ENCODE measurements around the gene FAM83G. TPM values are rescaled to one million over a fixed set of nuclear protein-coding genes. Genes with fewer than 3 reads are reported as not detected.
"Not testable (repeated sequence)": the region's sequence is repeated elsewhere in the genome, so short reads cannot be mapped to it uniquely, and the experiment has no call there.

FAM83G gene
- total RNA-seq, 4 donors from 2014 or later, result 11.9 to 21.3 (median 13.9) TPM

GRCh38 chr17:19037547-19037946 lies 33.0 kb upstream of the FAM83G start:
- no CpG with 5 or more reads among the region's 6 CpGs for WGBS, 2 donors
- H3K36me3 ChIP-seq; H3K9me3 ChIP-seq; DNase-seq; H3K27ac ChIP-seq; H3K4me1 ChIP-seq; H3K27me3 ChIP-seq; intact Hi-C loops (cut with DNase I); H3K4me3 ChIP-seq (replicated peaks in 1 of 3): not testable (repeated sequence)

GRCh38 chr17:19036186-19036585 lies 31.6 kb upstream of the FAM83G start:
- H3K4me1 ChIP-seq; intact Hi-C loops (cut with DNase I); H3K9me3 ChIP-seq; H3K27ac ChIP-seq; DNase-seq; H3K4me3 ChIP-seq (replicated peaks in 1 of 3); H3K36me3 ChIP-seq; H3K27me3 ChIP-seq: not testable (repeated sequence)
- WGBS, 2 donors, result no CpG with 5 or more reads among the region's 6 CpGs

- H3K36me3 ChIP-seq; H3K4me1 ChIP-seq; H3K9me3 ChIP-seq; H3K27me3 ChIP-seq; DNase-seq; intact Hi-C loops (cut with DNase I); H3K4me3 ChIP-seq (replicated peaks in 1 of 3); H3K27ac ChIP-seq: not testable (repeated sequence)
- no CpG with 5 or more reads among the region's 24 CpGs for WGBS, 2 donors
These were observed 27.9 kb upstream of the FAM83G start for GRCh38 chr17:19032377-19032988.

GRCh38 chr17:19031729-19032128 lies 27.2 kb upstream of the FAM83G start:
- H3K9me3 ChIP-seq; H3K4me3 ChIP-seq (replicated peaks in 1 of 3); intact Hi-C loops (cut with DNase I); H3K36me3 ChIP-seq; H3K27ac ChIP-seq; H3K4me1 ChIP-seq; H3K27me3 ChIP-seq: not testable (repeated sequence)
- no CpG with 5 or more reads among the region's 4 CpGs for WGBS, 2 donors
- DNase-seq, result peak; percentile 78 to 80
- TF ChIP-seq CTCF (IDR thresholded peaks at IDR 0.05), result peak in 2 of 6 experiments; percentile 11 to 43

GRCh38 chr17:19030771-19031449 lies 26.3 kb upstream of the FAM83G start:
- H3K4me1 ChIP-seq; DNase-seq; H3K36me3 ChIP-seq; H3K4me3 ChIP-seq (replicated peaks in 1 of 3); H3K27ac ChIP-seq; H3K27me3 ChIP-seq; intact Hi-C loops (cut with DNase I); H3K9me3 ChIP-seq: not testable (repeated sequence)
- no CpG with 5 or more reads among the region's 5 CpGs for WGBS, 2 donors

GRCh38 chr17:19029740-19030139 lies 25.2 kb upstream of the FAM83G start:
- not testable (repeated sequence) for H3K27ac ChIP-seq; H3K9me3 ChIP-seq; H3K4me1 ChIP-seq; H3K27me3 ChIP-seq; H3K36me3 ChIP-seq; H3K4me3 ChIP-seq (replicated peaks in 1 of 3); DNase-seq
- intact Hi-C loops (cut with DNase I), result loop anchor here (10.0 kb wide), 1 partner anchor 65 kb away; no protein-coding TSS in a partner anchor
- WGBS, 2 donors, result no CpG with 5 or more reads among the region's 5 CpGs

- not testable (repeated sequence) for H3K4me3 ChIP-seq (replicated peaks in 1 of 3); H3K27ac ChIP-seq; H3K27me3 ChIP-seq; H3K4me1 ChIP-seq; H3K36me3 ChIP-seq; H3K9me3 ChIP-seq; DNase-seq
- WGBS, 2 donors, result no CpG with 5 or more reads among the region's 11 CpGs
- intact Hi-C loops (cut with DNase I), result loop anchor here (10.0 kb wide), 1 partner anchor 64 kb away; no protein-coding TSS in a partner anchor
These were observed 24.1 kb upstream of the FAM83G start for GRCh38 chr17:19028671-19029070.
